ENCODE measurements around the gene SMG6.

- no peak for TF ChIP-seq CTCF (IDR thresholded peaks at IDR 0.05)
- no peak for TF ChIP-seq POLR2A (IDR thresholded peaks at IDR 0.05)
These were observed 115.8 kb downstream of the SMG6 start for GRCh38 chr17:2187758-2188157.

All from heart left ventricle (tissue), 13 donors.